Osteocyte (in vitro differentiated cells): ENCODE results near the gene RABGGTA. TPM values are rescaled to one million over a fixed set of nuclear protein-coding genes. Genes with fewer than 3 reads are reported as not detected.

Source experiments
- DNase-seq: peaks from one replicate; pipeline ENCODE4 v3.0.0; 2021; ENCODE audit warnings: mixed read lengths; ENCODE audit not compliant: unreplicated experiment; ENCODE audit errors: extremely low spot score
- H3K27ac Mint-ChIP-seq: one replicate; pipeline ENCODE4 v1.8.0; 2021; ENCODE audit warnings: mild to moderate bottlenecking, mixed read lengths; ENCODE audit not compliant: unreplicated experiment
- H3K27me3 Mint-ChIP-seq: one replicate; pipeline ENCODE4 v1.8.0; 2021; ENCODE audit warnings: mixed read lengths; ENCODE audit not compliant: unreplicated experiment
- H3K36me3 Mint-ChIP-seq: one replicate; pipeline ENCODE4 v1.8.0; 2021; ENCODE audit warnings: mixed read lengths; ENCODE audit not compliant: unreplicated experiment
- H3K4me1 Mint-ChIP-seq: one replicate; pipeline ENCODE4 v1.8.0; 2021; ENCODE audit warnings: mixed read lengths; ENCODE audit not compliant: unreplicated experiment
- H3K4me3 Mint-ChIP-seq: one replicate; pipeline ENCODE4 v1.8.0; 2021; ENCODE audit warnings: mild to moderate bottlenecking, moderate library complexity, mixed read lengths; ENCODE audit not compliant: unreplicated experiment
- H3K9me3 Mint-ChIP-seq: one replicate; pipeline ENCODE4 v1.8.0; 2021; ENCODE audit warnings: mixed read lengths; ENCODE audit not compliant: unreplicated experiment
- CTCF ChIP-seq: fragments of 200-600 bp; sonication (generic); IDR thresholded peaks from 2 replicates; pipeline ENCODE4 v1.5.0; 2021; ENCODE audit warnings: antibody characterized with exemption, mild to moderate bottlenecking, moderate library complexity
- total RNA-seq: library from RNA; stranded (reverse); gene quantifications from 2 replicates; pipeline ENCODE4 v1.2.1, GENCODE V29; 2021

Gene RABGGTA
- total RNA-seq, 1 donor from 2014 or later: 30.8 TPM

DNA sequence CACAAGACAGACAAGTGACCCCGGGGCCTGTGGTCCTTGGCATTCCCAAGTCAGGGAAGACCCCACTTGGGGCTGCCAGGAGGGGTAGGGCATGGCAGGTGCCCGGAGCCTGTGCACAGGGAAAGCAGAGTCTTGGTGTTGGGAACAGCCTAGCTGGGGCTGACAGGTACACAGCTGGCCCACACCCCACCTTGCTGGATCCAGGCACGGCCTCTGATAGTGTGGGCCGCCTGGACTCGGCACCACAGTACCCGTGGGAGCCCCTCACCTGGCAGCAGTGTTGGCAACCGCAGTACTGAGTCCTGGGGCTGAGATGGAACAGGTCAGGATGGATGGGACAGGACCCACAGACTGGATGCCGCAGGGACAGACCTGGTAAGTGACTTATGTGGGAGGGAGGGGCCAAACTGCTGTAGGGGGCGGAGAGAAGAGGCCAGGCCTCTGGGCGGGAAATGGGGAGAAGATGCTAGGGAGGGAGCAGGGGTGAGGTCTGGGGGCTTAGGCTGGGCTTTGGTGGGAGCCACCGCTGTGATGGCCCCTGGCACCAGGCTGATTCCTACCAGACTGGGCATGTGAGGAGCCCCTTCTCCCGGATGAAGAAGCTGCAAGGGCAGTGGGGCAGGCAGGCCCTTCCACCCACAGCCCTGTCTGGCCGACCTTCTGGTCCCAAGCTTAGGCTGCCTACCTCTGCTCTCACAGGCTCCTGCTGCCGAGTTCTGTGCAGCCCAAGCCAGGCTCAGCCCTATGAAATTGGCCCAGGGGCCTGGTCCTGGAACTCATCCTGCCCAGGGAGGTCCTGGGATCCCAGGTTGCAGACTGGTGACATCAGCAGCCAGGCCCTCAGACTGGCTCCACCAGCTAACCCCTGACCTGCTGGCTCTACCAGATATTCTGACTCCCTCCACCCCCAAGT is 8.3 kb downstream of the RABGGTA start, which contains the start of gene TGM1:
TSS of gene TGM1 (minus strand) at position 357 of the 913 bp plus-strand sequence. CDS start 825 bp downstream, outside the sequence.
- Mint-ChIP-seq H3K9me3 (no peaks in the 10 kb centered on the region), H3K27ac (no peak within 1 kb of the TSS), H3K4me3 (no peak within 1 kb of the TSS), H3K36me3 (peaks cover 9% of the 10 kb centered on the region), H3K4me1 (peaks cover 13% of the 10 kb centered on the region), H3K27me3 (no peaks in the 10 kb centered on the region)
- TF ChIP-seq CTCF: no peak
- no peak for DNase-seq

GRCh38 chr14:24261969-24262327 is 9.4 kb downstream of the RABGGTA start:
- Mint-ChIP-seq H3K27ac (no peak overlapping the region), H3K4me1 (peaks cover 13% of the 10 kb centered on the region), H3K36me3 (peaks cover 4% of the 10 kb centered on the region), H3K4me3 (no peak overlapping the region), H3K9me3 (no peaks in the 10 kb centered on the region), H3K27me3 (no peaks in the 10 kb centered on the region)
- no peak for TF ChIP-seq CTCF
- DNase-seq: no peak

- DNase-seq: no peak
- Mint-ChIP-seq H3K36me3 (no peaks in the 10 kb centered on the region), H3K27ac (no peak overlapping the region), H3K4me3 (no peak overlapping the region), H3K4me1 (peaks cover 13% of the 10 kb centered on the region), H3K27me3 (no peaks in the 10 kb centered on the region), H3K9me3 (no peaks in the 10 kb centered on the region)
- TF ChIP-seq CTCF: no peak
Measured at GRCh38 chr14:24261256-24261968, 10.0 kb downstream of the RABGGTA start.

DNA sequence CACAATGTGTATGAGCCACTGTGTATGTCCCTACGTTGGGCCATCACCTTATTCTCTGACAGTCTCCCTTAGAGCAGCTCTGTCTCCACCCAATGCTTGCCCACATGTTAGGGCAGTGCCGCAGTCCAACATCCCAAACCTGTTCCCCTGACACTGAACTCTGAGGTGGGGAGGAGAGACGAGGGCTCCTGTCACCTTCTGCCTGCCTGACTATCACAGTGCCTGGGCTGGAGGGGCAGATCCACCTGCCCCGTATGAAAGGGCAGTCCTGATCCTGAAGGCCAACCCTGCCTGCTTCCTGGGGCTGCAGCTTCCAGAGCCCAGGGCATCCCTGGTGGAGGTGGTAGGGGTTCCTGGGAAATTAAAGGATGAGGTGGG is 10.6 kb downstream of the RABGGTA start:
- H3K9me3 Mint-ChIP-seq: no peaks in the 10 kb centered on the region
- H3K36me3 Mint-ChIP-seq: no peaks in the 10 kb centered on the region
- no peak for TF ChIP-seq CTCF
- H3K27me3 Mint-ChIP-seq: no peaks in the 10 kb centered on the region
- H3K4me1 Mint-ChIP-seq: peaks cover 13% of the 10 kb centered on the region
- H3K4me3 Mint-ChIP-seq: no peak overlapping the region
- H3K27ac Mint-ChIP-seq: no peak overlapping the region
- DNase-seq: no peak
